Measurements from ENCODE around the gene ARHGAP28. TPM values are rescaled to one million over a fixed set of nuclear protein-coding genes. Genes with fewer than 3 reads are reported as not detected.
"Not testable (repeated sequence)": the region's sequence is repeated elsewhere in the genome, so short reads cannot be mapped to it uniquely, and the experiment has no call there.

ARHGAP28 gene
- total RNA-seq, 2 experiments from 2014 or later: not detected

GRCh38 chr18:6793986-6794385 lies 64.5 kb downstream of the ARHGAP28 start:
- ChIA-PET CTCF (no interaction called here), POLR2A (no interaction called here)
- Mint-ChIP-seq H3K4me1 (ENCODE audit: low read depth) (no peaks in the 10 kb centered on the region), H3K27ac (no peak overlapping the region), H3K4me3 (no peak overlapping the region), H3K9me3 (peaks cover 3% of the 10 kb centered on the region), H3K36me3 (ENCODE audit: low read depth) (no peaks in the 10 kb centered on the region), H3K27me3 (no peaks in the 10 kb centered on the region)
- no peak for TF ChIP-seq CTCF (IDR thresholded peaks at IDR 0.05)
- intact Hi-C loops (cut with micrococcal nuclease): no loop called here
- DNase-seq (no peak), ATAC-seq (no peak)

- H3K27me3 Mint-ChIP-seq: no peaks in the 10 kb centered on the region
- POLR2A ChIA-PET: no interaction called here
- no peak for DNase-seq
- no peak for ATAC-seq
- peaks cover 4% of the 10 kb centered on the region for H3K9me3 Mint-ChIP-seq
- no peaks in the 10 kb centered on the region for H3K4me1 Mint-ChIP-seq (ENCODE audit: low read depth)
- no peak overlapping the region for H3K4me3 Mint-ChIP-seq
- CTCF ChIA-PET: no interaction called here
- H3K36me3 Mint-ChIP-seq (ENCODE audit: low read depth): no peaks in the 10 kb centered on the region
- H3K27ac Mint-ChIP-seq: no peak overlapping the region
- no peak for TF ChIP-seq CTCF (IDR thresholded peaks at IDR 0.05)
- intact Hi-C loops (cut with micrococcal nuclease): no loop called here
Observed at GRCh38 chr18:6795307-6795706, 65.8 kb downstream of the ARHGAP28 start.

GRCh38 chr18:6796511-6796910 lies 67.0 kb downstream of the ARHGAP28 start:
- no peak for ATAC-seq
- Mint-ChIP-seq H3K4me3 (no peak overlapping the region), H3K36me3 (ENCODE audit: low read depth) (no peaks in the 10 kb centered on the region), H3K9me3 (peaks cover 8% of the 10 kb centered on the region), H3K27me3 (no peaks in the 10 kb centered on the region), H3K27ac (no peak overlapping the region), H3K4me1 (ENCODE audit: low read depth) (no peaks in the 10 kb centered on the region)
- TF ChIP-seq CTCF (IDR thresholded peaks at IDR 0.05): no peak
- POLR2A ChIA-PET: no interaction called here
- CTCF ChIA-PET: no interaction called here
- DNase-seq: no peak
- intact Hi-C loops (cut with micrococcal nuclease): no loop called here

- no peaks in the 10 kb centered on the region for H3K4me1 Mint-ChIP-seq (ENCODE audit: low read depth)
- no peaks in the 10 kb centered on the region for H3K36me3 Mint-ChIP-seq (ENCODE audit: low read depth)
- H3K9me3 Mint-ChIP-seq: peaks cover 11% of the 10 kb centered on the region
- intact Hi-C loops (cut with micrococcal nuclease): no loop called here
- no peaks in the 10 kb centered on the region for H3K27me3 Mint-ChIP-seq
- CTCF ChIA-PET: no interaction called here
- DNase-seq: no peak
- no peak for ATAC-seq
- POLR2A ChIA-PET: no interaction called here
- no peak overlapping the region for H3K4me3 Mint-ChIP-seq
- TF ChIP-seq CTCF (IDR thresholded peaks at IDR 0.05): no peak
- H3K27ac Mint-ChIP-seq: no peak overlapping the region
Observed at GRCh38 chr18:6797171-6797570, 67.7 kb downstream of the ARHGAP28 start.

- no peak for TF ChIP-seq CTCF (IDR thresholded peaks at IDR 0.05)
- ChIA-PET CTCF (no interaction called here), POLR2A (no interaction called here)
- intact Hi-C loops (cut with micrococcal nuclease): no loop called here
- Mint-ChIP-seq H3K27ac (no peak overlapping the region), H3K27me3 (no peaks in the 10 kb centered on the region), H3K4me1 (ENCODE audit: low read depth) (no peaks in the 10 kb centered on the region), H3K36me3 (ENCODE audit: low read depth) (no peaks in the 10 kb centered on the region), H3K9me3 (peaks cover 13% of the 10 kb centered on the region), H3K4me3 (no peak overlapping the region)
- no peak for DNase-seq
- no peak for ATAC-seq
Observed at GRCh38 chr18:6798896-6799295, 69.4 kb downstream of the ARHGAP28 start.

- H3K4me1 Mint-ChIP-seq (ENCODE audit: low read depth); H3K27me3 Mint-ChIP-seq; POLR2A ChIA-PET; DNase-seq; CTCF ChIA-PET; ATAC-seq; H3K36me3 Mint-ChIP-seq (ENCODE audit: low read depth); intact Hi-C loops (cut with micrococcal nuclease); H3K27ac Mint-ChIP-seq; H3K4me3 Mint-ChIP-seq: not testable (repeated sequence)
- peaks cover 13% of the 10 kb centered on the region for H3K9me3 Mint-ChIP-seq
Observed at GRCh38 chr18:6800309-6800708, 70.8 kb downstream of the ARHGAP28 start.
